HG03103 (cell line): Measurements from ENCODE around the gene KRTAP9-7.
"Not testable (repeated sequence)": the region's sequence is repeated elsewhere in the genome, so short reads cannot be mapped to it uniquely, and the experiment has no call there.

ENCODE experiments used
- ATAC-seq: cut with Tn5 transposase; IDR thresholded peaks from one replicate; pipeline ENCODE4 v1.9.1; 2021; ENCODE audit warnings: low read depth; ENCODE audit not compliant: unreplicated experiment

Gene KRTAP9-7, protein sequence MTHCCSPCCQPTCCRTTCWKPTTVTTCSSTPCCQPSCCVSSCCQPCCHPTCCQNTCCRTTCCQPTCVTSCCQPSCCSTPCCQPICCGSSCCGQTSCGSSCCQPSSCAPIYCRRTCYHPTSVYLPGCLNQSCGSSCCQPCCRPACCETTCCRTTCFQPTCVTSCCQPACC

GRCh38 chr17:41275648-41276190, at the start of gene KRTAP9-7:
Gene KRTAP9-7, plus strand, starts transcription at chr17:41275698. Its CDS starts 0 bp downstream, at chr17:41275698.
- not testable (repeated sequence) for ATAC-seq

- ATAC-seq = no peak
Measured at GRCh38 chr17:41226051-41226450, 49.4 kb upstream of the KRTAP9-7 start.

GRCh38 chr17:41226598-41227095, 48.9 kb upstream of the KRTAP9-7 start, which contains the start of gene KRTAP9-2:
Gene KRTAP9-2, plus strand, starts transcription at chr17:41226648. Its CDS starts 7 bp downstream, at chr17:41226655.
- not testable (repeated sequence) for ATAC-seq

GRCh38 chr17:41230094-41230493, 45.4 kb upstream of the KRTAP9-7 start:
- ATAC-seq = no peak

GRCh38 chr17:41231731-41232130, 43.8 kb upstream of the KRTAP9-7 start:
- ATAC-seq = no peak

- ATAC-seq = not testable (repeated sequence)
Measured at GRCh38 chr17:41232399-41233105, 42.9 kb upstream of the KRTAP9-7 start, which contains the start of gene KRTAP9-3. Gene KRTAP9-3, plus strand, starts transcription at chr17:41232449. Its CDS starts 53 bp downstream, at chr17:41232502.

DNA sequence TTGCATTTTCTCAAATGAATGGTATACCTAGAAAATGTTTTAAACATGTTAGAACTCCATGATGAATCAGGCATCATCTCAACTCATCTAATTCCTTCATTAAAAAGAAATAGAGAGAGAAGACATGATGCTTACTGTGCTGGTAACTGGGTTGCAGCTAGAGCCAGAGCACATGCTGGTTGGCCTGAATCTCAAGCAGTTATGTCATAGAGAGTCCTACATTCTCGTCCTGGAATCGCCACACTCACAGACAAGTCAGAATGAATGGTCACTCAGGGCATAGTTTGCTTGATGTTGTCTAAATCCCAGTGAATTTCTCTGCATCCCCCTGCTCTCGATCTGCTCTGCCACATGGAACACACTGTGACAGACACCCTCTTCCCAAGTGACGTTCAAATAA, 38.4 kb upstream of the KRTAP9-7 start:
- not testable (repeated sequence) for ATAC-seq

GRCh38 chr17:41237949-41238437, 37.5 kb upstream of the KRTAP9-7 start, which contains the start of gene KRTAP9-8:
Gene KRTAP9-8, plus strand, starts transcription at chr17:41237999. Its CDS starts 53 bp downstream, at chr17:41238052.
- ATAC-seq = not testable (repeated sequence)

GRCh38 chr17:41246995-41247787, 28.3 kb upstream of the KRTAP9-7 start:
- ATAC-seq = not testable (repeated sequence)

DNA sequence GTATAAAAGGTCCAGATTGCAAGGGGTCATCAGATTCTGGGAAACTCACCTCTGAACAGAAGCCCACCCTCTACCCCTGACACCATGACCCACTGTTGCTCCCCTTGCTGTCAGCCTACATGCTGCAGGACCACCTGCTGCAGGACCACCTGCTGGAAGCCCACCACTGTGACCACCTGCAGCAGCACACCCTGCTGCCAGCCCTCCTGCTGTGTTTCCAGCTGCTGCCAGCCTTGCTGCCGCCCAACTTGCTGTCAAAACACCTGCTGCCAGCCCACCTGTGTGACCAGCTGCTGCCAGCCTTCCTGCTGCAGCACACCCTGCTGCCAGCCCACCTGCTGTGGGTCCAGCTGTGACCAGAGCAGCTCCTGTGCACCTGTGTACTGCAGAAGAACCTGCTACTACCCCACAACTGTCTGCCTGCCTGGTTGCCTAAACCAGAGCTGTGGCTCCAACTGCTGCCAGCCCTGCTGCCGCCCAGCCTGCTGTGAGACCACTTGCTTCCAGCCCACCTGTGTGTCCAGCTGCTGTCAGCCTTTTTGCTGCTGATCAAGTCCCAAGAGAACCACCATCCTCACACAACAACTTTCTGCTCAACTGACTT, 25.8 kb upstream of the KRTAP9-7 start, which contains the start of gene KRTAP9-4:
TSS of gene KRTAP9-4 (plus strand) at position 51 of the 604 bp plus-strand sequence. CDS start at position 85, 34 bp downstream.
- not testable (repeated sequence) for ATAC-seq

DNA sequence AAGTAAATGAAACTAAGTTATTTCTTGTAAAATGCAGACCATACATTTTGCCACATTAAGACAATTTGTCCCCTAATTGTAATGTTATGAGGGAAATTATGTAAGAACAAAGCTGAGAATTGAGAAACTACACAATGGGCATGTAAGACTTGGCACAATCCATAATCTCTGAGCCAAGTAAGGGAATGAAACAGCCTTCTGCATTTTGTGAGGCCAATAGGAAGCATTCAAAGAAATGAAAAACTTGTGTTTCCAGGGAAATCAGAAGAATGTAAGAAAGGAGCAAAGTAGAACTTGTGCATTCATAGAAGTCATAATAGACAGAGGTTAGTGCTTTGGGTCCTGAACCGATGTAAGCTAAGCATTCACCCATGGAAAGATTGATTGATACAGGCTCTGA, 24.2 kb upstream of the KRTAP9-7 start:
- ATAC-seq = no peak

DNA sequence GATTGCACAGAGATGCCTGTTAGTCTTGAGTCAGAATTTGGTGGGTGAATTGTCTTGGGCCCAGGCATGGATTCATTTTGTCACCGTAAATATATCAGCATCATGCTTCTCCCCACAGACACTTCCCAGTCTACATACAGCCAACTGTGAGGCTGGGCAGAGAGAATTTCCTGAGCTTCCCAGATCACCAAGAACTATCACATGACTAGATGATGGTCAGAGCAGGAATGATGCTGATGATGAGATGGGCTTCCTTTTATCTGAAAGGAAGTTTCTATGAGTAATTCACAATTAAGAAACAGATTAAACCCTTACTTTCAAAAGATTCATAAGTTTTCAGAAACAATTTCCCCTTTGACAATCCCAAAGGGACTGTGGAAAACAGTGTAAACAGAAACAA, 20.6 kb upstream of the KRTAP9-7 start:
- no peak for ATAC-seq

- not testable (repeated sequence) for ATAC-seq
Measured at GRCh38 chr17:41255381-41256290, 19.9 kb upstream of the KRTAP9-7 start, which contains the start of gene KRTAP9-9. Gene KRTAP9-9, plus strand, starts transcription at chr17:41255384.

GRCh38 chr17:41256291-41256685, 19.2 kb upstream of the KRTAP9-7 start:
- ATAC-seq = no peak

DNA sequence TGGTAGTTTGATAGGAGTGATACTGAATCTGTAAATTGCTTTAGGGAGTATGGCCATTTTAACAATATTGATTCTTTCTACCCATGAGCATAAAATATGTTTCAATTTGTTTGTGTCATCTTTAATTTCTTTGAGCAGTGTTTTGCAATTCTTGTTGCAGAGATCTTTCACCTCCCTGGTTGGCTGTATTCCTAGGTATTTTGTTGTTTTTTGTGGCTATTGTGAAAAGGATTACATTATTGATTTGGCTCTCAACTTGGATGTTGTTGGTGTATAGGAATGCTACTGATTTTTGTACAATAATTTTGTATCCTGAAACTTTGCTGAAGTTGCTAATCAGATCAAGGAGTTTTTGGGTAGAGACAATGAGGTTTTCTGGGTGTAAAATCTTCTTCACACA, 17.1 kb upstream of the KRTAP9-7 start:
- no peak for ATAC-seq

- ATAC-seq = no peak
Measured at GRCh38 chr17:41263212-41263611, 12.3 kb upstream of the KRTAP9-7 start.

DNA sequence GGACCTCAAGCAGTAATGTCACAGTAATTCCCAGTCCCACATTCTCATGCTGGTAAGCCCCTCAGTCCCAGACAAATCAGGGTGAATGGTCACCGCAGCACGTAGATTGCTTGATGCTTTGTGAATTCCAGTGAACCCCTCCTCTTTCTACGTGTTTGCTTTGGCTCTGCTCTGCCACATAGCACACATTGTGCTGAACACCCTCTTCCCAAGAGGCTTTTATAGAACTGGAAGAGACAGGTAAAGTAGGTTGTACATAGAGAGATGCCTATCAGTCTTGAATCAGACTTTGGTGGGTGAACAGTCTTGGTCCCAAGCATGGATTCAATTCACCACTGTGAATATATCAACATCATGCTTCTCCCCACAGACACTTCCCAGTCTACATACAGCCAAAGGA, 10.9 kb upstream of the KRTAP9-7 start:
- ATAC-seq = no peak

GRCh38 chr17:41265078-41265477, 10.4 kb upstream of the KRTAP9-7 start, which contains the start of gene KRTAP9-6:
Gene KRTAP9-6, plus strand, starts transcription at chr17:41265378. Its CDS starts 0 bp downstream, at chr17:41265378.
- no peak for ATAC-seq

- no peak for ATAC-seq
Measured at GRCh38 chr17:41267711-41268110, 7.8 kb upstream of the KRTAP9-7 start.
